Endothelial cell of umbilical vein (primary cell): ENCODE measurements around the gene ANKRD28. TPM values are rescaled to one million over a fixed set of nuclear protein-coding genes. Genes with fewer than 3 reads are reported as not detected.

ENCODE experiments used
- BruUV-seq: library from RNA; stranded (reverse); fragments of 400-500 nt; replicated peaks from 2 replicates; lab custom pipeline; 2021; lab: Mats Ljungman, UMichigan
- CTCF ChIA-PET: fragments of 300-600, 350-600 bp; sonication (Branson Sonifier 250); formaldehyde crosslinking; loops from one replicate; lab custom pipeline; 2021; ENCODE audit warnings: antibody characterized with exemption, inconsistent platforms; lab: Charles Lee
- POLR2A ChIA-PET: fragments of 300-600, 350-600 bp; sonication (Branson Sonifier 250); formaldehyde crosslinking; loops from one replicate; lab custom pipeline; 2021; ENCODE audit warnings: antibody characterized with exemption, inconsistent platforms; lab: Charles Lee
- DNase-seq: peaks from one replicate; pipeline ENCODE4 v3.0.0-alpha.2; 2011; ENCODE audit warnings: low read depth, low spot score
- FAIRE-seq: peaks from 2 replicates; lab custom pipeline; 2011; peaks lifted over from hg19 to GRCh38; lab: Jason Lieb, UNC
- H2AFZ ChIP-seq: 2 replicates; pipeline ENCODE4 v1.6.0; 2012; ENCODE audit warnings: low read depth, low read length, control low read depth, inconsistent platforms
- H3K27ac ChIP-seq: 2 replicates; pipeline ENCODE4 v1.5.1; 2011; ENCODE audit warnings: low read depth, mild to moderate bottlenecking, control low read depth, low read length, moderate library complexity; ENCODE audit not compliant: insufficient read depth
- H3K27me3 ChIP-seq, 2 experiments: 2 replicates each; pipeline versions ENCODE4 v1.6.0 to v1.6.1; 2011; ENCODE audit warnings: low read length in 2 of 2, mixed read lengths in 1 of 2; ENCODE audit not compliant: control insufficient read depth in 2 of 2, insufficient read depth in 2 of 2
- H3K36me3 ChIP-seq, 2 experiments: 2 replicates in 1 of 2; 3 replicates in 1 of 2; pipeline ENCODE4 v1.5.1; 2011; ENCODE audit warnings: low read length in 2 of 2, mild to moderate bottlenecking in 1 of 2, moderate library complexity in 1 of 2; ENCODE audit not compliant: control insufficient read depth in 2 of 2, insufficient read depth in 2 of 2; ENCODE audit errors: extremely low read depth in 1 of 2
- H3K4me1 ChIP-seq: 3 replicates; pipeline ENCODE4 v1.5.1; 2011; ENCODE audit warnings: mild to moderate bottlenecking, low read length; ENCODE audit not compliant: control insufficient read depth, insufficient read depth; ENCODE audit errors: extremely low read depth
- H3K4me2 ChIP-seq: 2 replicates; pipeline ENCODE4 v1.6.1; 2011; ENCODE audit warnings: low read length, control low read depth, mixed read lengths; ENCODE audit not compliant: insufficient read depth
- H3K4me3 ChIP-seq, 3 experiments: fragments of 200-600 bp in 1 of 3; sonication (generic), shearing (Covaris generic) in 1 of 3; replicated peaks in 1 of 3; 2 replicates each; pipeline ENCODE4 v1.5.1; 2011 to 2016; ENCODE audit warnings: control low read depth in 3 of 3, low read length in 3 of 3, mild to moderate bottlenecking in 2 of 3, inconsistent platforms in 1 of 3, low read depth in 1 of 3, moderate library complexity in 1 of 3; ENCODE audit not compliant: insufficient read depth in 1 of 3
- H3K79me2 ChIP-seq: 2 replicates; pipeline ENCODE4 v1.6.0; 2012; ENCODE audit warnings: low read length, inconsistent platforms; ENCODE audit not compliant: control insufficient read depth, insufficient read depth
- H3K9ac ChIP-seq: replicated peaks from 2 replicates; pipeline ENCODE3; 2011; ENCODE audit warnings: low read length, control low read depth; ENCODE audit not compliant: insufficient read depth; ENCODE audit errors: extremely low read depth
- H3K9me1 ChIP-seq: replicated peaks from 3 replicates; pipeline ENCODE4 v1.6.0; 2011; ENCODE audit warnings: mild to moderate bottlenecking, low read length; ENCODE audit not compliant: control insufficient read depth, insufficient read depth; ENCODE audit errors: extremely low read depth
- H3K9me3 ChIP-seq: replicated peaks from 2 replicates; pipeline ENCODE4 v1.5.1; 2012; ENCODE audit warnings: low read length, inconsistent platforms; ENCODE audit not compliant: control insufficient read depth, insufficient read depth
- H4K20me1 ChIP-seq: replicated peaks from 2 replicates; pipeline ENCODE3; 2011; ENCODE audit warnings: mild to moderate bottlenecking, low read length; ENCODE audit not compliant: control insufficient read depth, insufficient read depth; ENCODE audit errors: extremely low read depth
- EZH2 ChIP-seq: IDR thresholded peaks from 2 replicates; pipeline ENCODE4 v1.6.1; 2012; ENCODE audit warnings: borderline replicate concordance, low read depth, mild to moderate bottlenecking, moderate library complexity, low read length, inconsistent platforms; ENCODE audit not compliant: severe bottlenecking
- FOS ChIP-seq: IDR thresholded peaks from 2 replicates; pipeline ENCODE4 v1.6.1; 2011; ENCODE audit warnings: mild to moderate bottlenecking, low read length, moderate library complexity, borderline replicate concordance; ENCODE audit not compliant: insufficient read depth
- GATA2 ChIP-seq: IDR thresholded peaks from 2 replicates; pipeline ENCODE4 v1.7.0; 2011; ENCODE audit warnings: low read depth, mild to moderate bottlenecking, moderate library complexity, mixed read lengths, low read length; ENCODE audit not compliant: insufficient read length, insufficient read depth
- JUN ChIP-seq: IDR thresholded peaks from 2 replicates; pipeline ENCODE4 v1.6.1; 2011; ENCODE audit warnings: borderline replicate concordance, low read depth; ENCODE audit not compliant: insufficient read length, insufficient read depth
- MYC ChIP-seq: IDR thresholded peaks from one replicate; pipeline ENCODE4 v1.6.1; 2011; ENCODE audit warnings: mild to moderate bottlenecking, low read depth, low read length
- POLR2A ChIP-seq: IDR thresholded peaks from 2 replicates; pipeline ENCODE4 v1.6.1; 2012; ENCODE audit warnings: low read depth, mild to moderate bottlenecking, control low read depth, low read length
- POLR2AphosphoS5 ChIP-seq: IDR thresholded peaks from 2 replicates; pipeline ENCODE4 v1.6.1; 2012; ENCODE audit warnings: low read depth, mild to moderate bottlenecking, control low read depth, low read length, moderate library complexity; ENCODE audit not compliant: insufficient read depth
- dilution Hi-C: fragments of 300-500 bp; cut with MboI; formaldehyde crosslinking; loops from one replicate; pipeline ENCODE4 v1.15.0; 2019; ENCODE audit warnings: low sequenced_read_pairs; ENCODE audit not compliant: extremely low pct_ligation_motif_present
- intact Hi-C: fragments of 100-400 bp; cut with micrococcal nuclease; formaldehyde crosslinking; loops from one replicate; pipeline ENCODE4 v1.10.0; 2022
- polyA plus RNA-seq, 4 experiments: library from polyadenylated mRNA; depleted of rRNA in 3 of 4; stranded (reverse) in 3 of 4; unstranded in 1 of 4; fragments of >200 nt; gene quantifications; 2 replicates each; pipeline versions ENCODE4 v1.2.1 to v1.2.3, GENCODE V29; 2011 to 2012; ENCODE audit warnings: missing spikeins in 1 of 4
- total RNA-seq: library from RNA; stranded (reverse); gene quantifications from 2 replicates; pipeline ENCODE4 v1.2.3, GENCODE V29; 2021
- TF ChIP-seq, protein P1 (sequence below), 2 donors: IDR thresholded peaks; 1 replicate in 1 of 2; 2 replicates in 1 of 2; pipeline ENCODE4 v1.5.1; 2011; ENCODE audit warnings: low read length in 2 of 2, mild to moderate bottlenecking in 2 of 2, moderate library complexity in 2 of 2, control low read depth in 1 of 2, inconsistent platforms in 1 of 2, low read depth in 1 of 2; ENCODE audit not compliant: insufficient read depth in 1 of 2; ENCODE audit errors: extremely low read depth in 1 of 2
- TF ChIP-seq, protein P2 (sequence below): IDR thresholded peaks from 2 replicates; pipeline ENCODE4 v1.6.1; 2011; ENCODE audit not compliant: insufficient read depth, insufficient read length

Gene ANKRD28
- total and polyA plus RNA-seq, 2 donors (not counting 3 experiments of a cell fraction or from before 2014, with no cell fraction given) = 36.7 to 97.3 TPM

GRCh38 chr3:15682561-15683185 lies 115.1 kb downstream of the ANKRD28 start:
- CTCF ChIA-PET = interaction anchor here (1.2 to 1.7 kb wide), 3 partner anchors 16 to 52 kb away, joined by 4 to 8 read pairs (median 5); no protein-coding TSS in a partner anchor
- Histone ChIP-seq H3K9me3 (no peaks in the 10 kb centered on the region), H4K20me1 (no peaks in the 10 kb centered on the region), H3K9ac (no peak overlapping the region), H3K4me2 (no peak overlapping the region), H3K4me1 (peaks cover 26% of the 10 kb centered on the region), H3K79me2 (no peaks in the 10 kb centered on the region), H3K27ac (no peak overlapping the region), H3K4me3 (no peak overlapping the region), H2AFZ (no peak overlapping the region), H3K27me3 (no peaks in the 10 kb centered on the region), H3K36me3 (peaks cover 2 to 17% of the 10 kb centered on the region in 2 experiments), H3K9me1 (no peaks in the 10 kb centered on the region)
- FAIRE-seq = no peak
- dilution Hi-C loops (no loop called here), intact Hi-C loops (loop anchor here (2.0 to 5.0 kb wide), 2 partner anchors 36 to 70 kb away; no protein-coding TSS in a partner anchor)
- TF ChIP-seq POLR2AphosphoS5 (no peak), GATA2 (no peak), POLR2A (no peak), EZH2 (no peak), MYC (no peak)
- peak; percentile 35 for DNase-seq
- BruUV-seq = no TSS peak
- POLR2A ChIA-PET = no interaction called here

GRCh38 chr3:15681668-15682067 lies 116.1 kb downstream of the ANKRD28 start:
- TF ChIP-seq EZH2 (no peak), JUN (no peak), POLR2A (no peak), GATA2 (no peak), POLR2AphosphoS5 (no peak), FOS (no peak), MYC (no peak)
- TF ChIP-seq, protein P1, sequence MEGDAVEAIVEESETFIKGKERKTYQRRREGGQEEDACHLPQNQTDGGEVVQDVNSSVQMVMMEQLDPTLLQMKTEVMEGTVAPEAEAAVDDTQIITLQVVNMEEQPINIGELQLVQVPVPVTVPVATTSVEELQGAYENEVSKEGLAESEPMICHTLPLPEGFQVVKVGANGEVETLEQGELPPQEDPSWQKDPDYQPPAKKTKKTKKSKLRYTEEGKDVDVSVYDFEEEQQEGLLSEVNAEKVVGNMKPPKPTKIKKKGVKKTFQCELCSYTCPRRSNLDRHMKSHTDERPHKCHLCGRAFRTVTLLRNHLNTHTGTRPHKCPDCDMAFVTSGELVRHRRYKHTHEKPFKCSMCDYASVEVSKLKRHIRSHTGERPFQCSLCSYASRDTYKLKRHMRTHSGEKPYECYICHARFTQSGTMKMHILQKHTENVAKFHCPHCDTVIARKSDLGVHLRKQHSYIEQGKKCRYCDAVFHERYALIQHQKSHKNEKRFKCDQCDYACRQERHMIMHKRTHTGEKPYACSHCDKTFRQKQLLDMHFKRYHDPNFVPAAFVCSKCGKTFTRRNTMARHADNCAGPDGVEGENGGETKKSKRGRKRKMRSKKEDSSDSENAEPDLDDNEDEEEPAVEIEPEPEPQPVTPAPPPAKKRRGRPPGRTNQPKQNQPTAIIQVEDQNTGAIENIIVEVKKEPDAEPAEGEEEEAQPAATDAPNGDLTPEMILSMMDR (IDR thresholded peaks at IDR 0.05; ENCODE audit: extremely low read depth in 1 of 2, insufficient read depth in 1 of 2, low read depth in 1 of 2, low read length in 2 of 2) = no peak
- TF ChIP-seq, protein P2, sequence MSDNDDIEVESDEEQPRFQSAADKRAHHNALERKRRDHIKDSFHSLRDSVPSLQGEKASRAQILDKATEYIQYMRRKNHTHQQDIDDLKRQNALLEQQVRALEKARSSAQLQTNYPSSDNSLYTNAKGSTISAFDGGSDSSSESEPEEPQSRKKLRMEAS = no peak
- dilution Hi-C loops = no loop called here
- Histone ChIP-seq H3K9me3 (no peaks in the 10 kb centered on the region), H3K27me3 (no peaks in the 10 kb centered on the region), H4K20me1 (no peaks in the 10 kb centered on the region), H3K4me2 (no peak overlapping the region), H3K9ac (no peak overlapping the region), H3K27ac (no peak overlapping the region), H2AFZ (no peak overlapping the region), H3K36me3 (peaks cover 2 to 24% of the 10 kb centered on the region in 2 experiments), H3K79me2 (no peaks in the 10 kb centered on the region), H3K4me1 (peaks cover 26% of the 10 kb centered on the region), H3K4me3 (no peak overlapping the region), H3K9me1 (no peaks in the 10 kb centered on the region)
- intact Hi-C loops = loop anchor here (2.0 to 5.0 kb wide), 2 partner anchors 35 to 71 kb away; no protein-coding TSS in a partner anchor
- FAIRE-seq (no peak), DNase-seq (no peak)
- ChIA-PET CTCF (interaction anchor here (1.2 kb wide), 1 partner anchor 51 kb away, joined by 5 read pairs; no protein-coding TSS in a partner anchor), POLR2A (no interaction called here)
- no TSS peak for BruUV-seq
